Measurements from ENCODE around the gene BCAR1. TPM values are rescaled to one million over a fixed set of nuclear protein-coding genes. Genes with fewer than 3 reads are reported as not detected.

The BCAR1 gene
- total and polyA plus RNA-seq, 2 of the 13 experiments (the other 11 are each of a cell fraction or from before 2014, with no cell fraction given): 48.1 to 51.7 TPM

DNA sequence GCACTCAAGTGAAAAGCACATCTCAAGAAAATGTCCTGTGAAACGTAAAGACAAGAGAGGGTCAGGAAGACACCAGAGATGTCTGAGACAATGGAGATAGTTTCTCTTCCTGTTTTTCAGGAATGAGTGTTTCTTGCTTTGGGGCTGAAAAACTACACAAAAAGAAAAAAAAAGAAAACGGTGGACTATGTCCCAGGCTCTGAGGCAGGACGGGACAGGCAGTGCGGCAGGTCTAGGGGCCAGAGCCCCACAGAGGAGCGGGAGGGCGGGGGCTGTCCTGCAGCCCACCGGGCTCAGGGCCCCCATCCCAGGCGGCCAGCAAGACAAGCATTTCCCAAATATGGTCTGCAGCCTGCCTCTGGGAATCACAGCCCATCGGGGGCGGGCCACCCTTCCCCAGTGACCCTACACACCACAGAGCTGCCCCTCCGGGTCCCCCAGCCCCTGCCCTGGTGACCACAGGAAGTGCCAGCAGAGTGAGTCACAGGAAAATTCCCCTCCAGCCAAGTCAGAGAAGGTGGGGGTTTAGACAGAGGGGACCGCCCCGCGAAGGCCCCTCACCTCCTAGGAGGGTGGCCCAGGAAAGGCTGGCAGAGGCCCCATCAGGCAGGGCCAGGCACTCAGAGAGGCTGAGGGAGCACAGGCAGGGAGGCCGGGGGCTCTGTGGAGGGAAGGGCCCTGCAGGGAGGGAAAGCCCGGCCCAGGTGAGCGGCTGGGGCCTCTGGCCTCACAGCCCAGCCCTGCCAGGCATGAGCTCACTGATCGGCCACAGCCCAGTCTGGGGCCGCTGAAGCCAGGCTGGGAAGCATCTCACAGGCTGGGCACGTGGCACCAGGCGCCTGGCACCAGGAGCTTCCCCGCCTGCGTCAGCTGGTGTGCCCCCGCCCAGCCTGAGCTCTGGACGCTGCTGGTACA lies 6.3 kb downstream of the BCAR1 start (continued):
- peak; percentile 91 for TF ChIP-seq ZNF556 (CRISPR knock-in tag; IDR thresholded peaks at IDR 0.05; ENCODE audit: borderline replicate concordance)
- TF ChIP-seq, protein P1, sequence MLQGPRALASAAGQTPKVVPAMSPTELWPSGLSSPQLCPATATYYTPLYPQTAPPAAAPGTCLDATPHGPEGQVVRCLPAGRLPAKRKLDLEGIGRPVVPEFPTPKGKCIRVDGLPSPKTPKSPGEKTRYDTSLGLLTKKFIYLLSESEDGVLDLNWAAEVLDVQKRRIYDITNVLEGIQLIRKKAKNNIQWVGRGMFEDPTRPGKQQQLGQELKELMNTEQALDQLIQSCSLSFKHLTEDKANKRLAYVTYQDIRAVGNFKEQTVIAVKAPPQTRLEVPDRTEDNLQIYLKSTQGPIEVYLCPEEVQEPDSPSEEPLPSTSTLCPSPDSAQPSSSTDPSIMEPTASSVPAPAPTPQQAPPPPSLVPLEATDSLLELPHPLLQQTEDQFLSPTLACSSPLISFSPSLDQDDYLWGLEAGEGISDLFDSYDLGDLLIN (CRISPR knock-in tag; IDR thresholded peaks at IDR 0.05; ENCODE audit: borderline replicate concordance): peak; percentile 67; the same call in 1 of the 2 replicates
- TF ChIP-seq SP1 (IDR thresholded peaks at IDR 0.05): no peak
- TF ChIP-seq SP1 (CRISPR knock-in tag; IDR thresholded peaks at IDR 0.05): no peak; the same call in none of the 2 replicates
- TF ChIP-seq ZNF101 (CRISPR knock-in tag; IDR thresholded peaks at IDR 0.05; ENCODE audit: borderline replicate concordance, low read depth): peak; percentile 31; the same call in 1 of the 2 replicates
- TF ChIP-seq, protein P2, sequence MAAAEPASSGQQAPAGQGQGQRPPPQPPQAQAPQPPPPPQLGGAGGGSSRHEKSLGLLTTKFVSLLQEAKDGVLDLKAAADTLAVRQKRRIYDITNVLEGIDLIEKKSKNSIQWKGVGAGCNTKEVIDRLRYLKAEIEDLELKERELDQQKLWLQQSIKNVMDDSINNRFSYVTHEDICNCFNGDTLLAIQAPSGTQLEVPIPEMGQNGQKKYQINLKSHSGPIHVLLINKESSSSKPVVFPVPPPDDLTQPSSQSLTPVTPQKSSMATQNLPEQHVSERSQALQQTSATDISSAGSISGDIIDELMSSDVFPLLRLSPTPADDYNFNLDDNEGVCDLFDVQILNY (CRISPR knock-in tag; conservative IDR thresholded peaks at IDR 0.05): no peak
- TF ChIP-seq SMAD3 (CRISPR knock-in tag; IDR thresholded peaks at IDR 0.05): peak; percentile 90
- peak; percentile 83; the same call in 1 of the 2 replicates for TF ChIP-seq ZNF296 (CRISPR knock-in tag; conservative IDR thresholded peaks at IDR 0.05)
- TF ChIP-seq PCBP1 (IDR thresholded peaks at IDR 0.05; ENCODE audit: borderline replicate concordance, low read depth, low read length): peak; percentile 86; the same call in 1 of the 2 replicates
- TF ChIP-seq NCOA5 (CRISPR knock-in tag; IDR thresholded peaks at IDR 0.05): no peak
- TF ChIP-seq, protein P3, sequence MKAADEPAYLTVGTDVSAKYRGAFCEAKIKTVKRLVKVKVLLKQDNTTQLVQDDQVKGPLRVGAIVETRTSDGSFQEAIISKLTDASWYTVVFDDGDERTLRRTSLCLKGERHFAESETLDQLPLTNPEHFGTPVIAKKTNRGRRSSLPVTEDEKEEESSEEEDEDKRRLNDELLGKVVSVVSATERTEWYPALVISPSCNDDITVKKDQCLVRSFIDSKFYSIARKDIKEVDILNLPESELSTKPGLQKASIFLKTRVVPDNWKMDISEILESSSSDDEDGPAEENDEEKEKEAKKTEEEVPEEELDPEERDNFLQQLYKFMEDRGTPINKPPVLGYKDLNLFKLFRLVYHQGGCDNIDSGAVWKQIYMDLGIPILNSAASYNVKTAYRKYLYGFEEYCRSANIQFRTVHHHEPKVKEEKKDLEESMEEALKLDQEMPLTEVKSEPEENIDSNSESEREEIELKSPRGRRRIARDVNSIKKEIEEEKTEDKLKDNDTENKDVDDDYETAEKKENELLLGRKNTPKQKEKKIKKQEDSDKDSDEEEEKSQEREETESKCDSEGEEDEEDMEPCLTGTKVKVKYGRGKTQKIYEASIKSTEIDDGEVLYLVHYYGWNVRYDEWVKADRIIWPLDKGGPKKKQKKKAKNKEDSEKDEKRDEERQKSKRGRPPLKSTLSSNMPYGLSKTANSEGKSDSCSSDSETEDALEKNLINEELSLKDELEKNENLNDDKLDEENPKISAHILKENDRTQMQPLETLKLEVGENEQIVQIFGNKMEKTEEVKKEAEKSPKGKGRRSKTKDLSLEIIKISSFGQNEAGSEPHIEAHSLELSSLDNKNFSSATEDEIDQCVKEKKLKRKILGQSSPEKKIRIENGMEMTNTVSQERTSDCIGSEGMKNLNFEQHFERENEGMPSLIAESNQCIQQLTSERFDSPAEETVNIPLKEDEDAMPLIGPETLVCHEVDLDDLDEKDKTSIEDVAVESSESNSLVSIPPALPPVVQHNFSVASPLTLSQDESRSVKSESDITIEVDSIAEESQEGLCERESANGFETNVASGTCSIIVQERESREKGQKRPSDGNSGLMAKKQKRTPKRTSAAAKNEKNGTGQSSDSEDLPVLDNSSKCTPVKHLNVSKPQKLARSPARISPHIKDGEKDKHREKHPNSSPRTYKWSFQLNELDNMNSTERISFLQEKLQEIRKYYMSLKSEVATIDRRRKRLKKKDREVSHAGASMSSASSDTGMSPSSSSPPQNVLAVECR (CRISPR knock-in tag; IDR thresholded peaks at IDR 0.05; ENCODE audit: borderline replicate concordance): peak; percentile 92
- peak; percentile 90 for TF ChIP-seq ZEB1 (IDR thresholded peaks at IDR 0.05; ENCODE audit: insufficient replicate concordance, low read depth)
- TF ChIP-seq TAF1 (CRISPR knock-in tag; IDR thresholded peaks at IDR 0.05): peak; percentile 83
- no peak for TF ChIP-seq SP140L (CRISPR knock-in tag; IDR thresholded peaks at IDR 0.05; ENCODE audit: borderline replicate concordance)
- TF ChIP-seq ZNF615 (CRISPR knock-in tag; IDR thresholded peaks at IDR 0.05; ENCODE audit: borderline replicate concordance): 0 out of 2 replicates have a peak, but pooled peaks have one; percentile 0
- TF ChIP-seq RFXANK (CRISPR knock-in tag; IDR thresholded peaks at IDR 0.05): 0 out of 2 replicates have a peak, but pooled peaks have one; percentile 43
- TF ChIP-seq ZNF557 (CRISPR knock-in tag; IDR thresholded peaks at IDR 0.05): no peak
- peak; percentile 36; the same call in 1 of the 2 replicates for TF ChIP-seq CHD2 (IDR thresholded peaks at IDR 0.05; ENCODE audit: low read depth, low read length)
- peak; percentile 89 for TF ChIP-seq CCDC6 (CRISPR knock-in tag; IDR thresholded peaks at IDR 0.05)
- 0 out of 2 replicates have a peak, but pooled peaks have one; percentile 80 for TF ChIP-seq NFIC (IDR thresholded peaks at IDR 0.05; ENCODE audit: low read length)
- TF ChIP-seq, protein P4, sequence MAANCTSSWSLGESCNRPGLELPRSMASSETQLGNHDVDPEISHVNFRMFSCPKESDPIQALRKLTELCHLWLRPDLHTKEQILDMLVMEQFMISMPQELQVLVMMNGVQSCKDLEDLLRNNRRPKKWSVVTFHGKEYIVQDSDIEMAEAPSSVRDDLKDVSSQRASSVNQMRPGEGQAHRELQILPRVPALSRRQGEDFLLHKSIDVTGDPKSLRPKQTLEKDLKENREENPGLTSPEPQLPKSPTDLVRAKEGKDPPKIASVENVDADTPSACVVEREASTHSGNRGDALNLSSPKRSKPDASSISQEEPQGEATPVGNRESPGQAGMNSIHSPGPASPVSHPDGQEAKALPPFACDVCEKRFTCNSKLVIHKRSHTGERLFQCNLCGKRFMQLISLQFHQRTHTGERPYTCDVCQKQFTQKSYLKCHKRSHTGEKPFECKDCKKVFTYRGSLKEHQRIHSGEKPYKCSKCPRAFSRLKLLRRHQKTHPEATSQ (CRISPR knock-in tag; IDR thresholded peaks at IDR 0.05; ENCODE audit: borderline replicate concordance): no peak
- peak; percentile 82; the same call in 1 of the 2 replicates for TF ChIP-seq FOXK1 (CRISPR knock-in tag; IDR thresholded peaks at IDR 0.05; ENCODE audit: borderline replicate concordance, low read depth)

All from HepG2 (cell line).